Spleen (tissue), 11 donors: ENCODE data around the gene LRRC47. TPM values are rescaled to one million over a fixed set of nuclear protein-coding genes. Genes with fewer than 3 reads are reported as not detected.
A peak's percentile ranks its signal among the peaks of the same experiment; 100 is the strongest.

Experiments
- DNase-seq: peaks from one replicate; pipeline ENCODE4 v3.0.0-alpha.2; 2020
- H3K27ac ChIP-seq, 8 donors: fragments of 200-600 bp; sonication (generic) in 7 of 8; 1 replicate in 4 of 8; 2 replicates in 4 of 8; pipeline versions ENCODE4 v1.5.0 to v1.8.0; 2016 to 2021; ENCODE audit warnings: inconsistent platforms in 4 of 8, mild to moderate bottlenecking in 4 of 8, moderate library complexity in 1 of 8
- H3K27me3 ChIP-seq, 7 donors: fragments of 200-600 bp; sonication (generic) in 6 of 7; replicated peaks in 1 of 7; 1 replicate in 4 of 7; 2 replicates in 3 of 7; pipeline versions ENCODE4 v1.5.0 to v1.8.0; 2016 to 2021; ENCODE audit warnings: inconsistent platforms in 3 of 7, mild to moderate bottlenecking in 1 of 7
- H3K36me3 ChIP-seq, 6 donors: fragments of 200-600 bp; sonication (generic) in 5 of 6; 1 replicate in 4 of 6; 2 replicates in 2 of 6; pipeline versions ENCODE4 v1.5.0 to v1.8.0; 2016 to 2021; ENCODE audit warnings: inconsistent platforms in 2 of 6
- H3K4me1 ChIP-seq, 6 donors: fragments of 200-600 bp; sonication (generic) in 5 of 6; 1 replicate in 3 of 6; 2 replicates in 3 of 6; pipeline versions ENCODE4 v1.5.0 to v1.8.0; 2016 to 2021; ENCODE audit warnings: inconsistent platforms in 3 of 6
- H3K4me3 ChIP-seq, 8 donors: fragments of 200-600 bp; sonication (generic) in 7 of 8; 1 replicate in 4 of 8; 2 replicates in 4 of 8; pipeline versions ENCODE4 v1.5.0 to v1.8.0; 2016 to 2021; ENCODE audit warnings: inconsistent platforms in 4 of 8, mild to moderate bottlenecking in 4 of 8, moderate library complexity in 2 of 8
- H3K9me3 ChIP-seq, 8 donors: fragments of 200-600 bp; sonication (generic) in 7 of 8; 1 replicate in 4 of 8; 2 replicates in 4 of 8; pipeline versions ENCODE4 v1.5.0 to v1.8.0; 2016 to 2021; ENCODE audit warnings: inconsistent platforms in 4 of 8
- CTCF ChIP-seq, 11 experiments: fragments of 200-600 bp in 7 of 11; fragments of 450-650 bp in 4 of 11; sonication (generic) in 4 of 11; IDR thresholded peaks in 8 of 11; conservative IDR thresholded peaks in 3 of 11; 1 replicate in 7 of 11; 2 replicates in 4 of 11; pipeline versions ENCODE4 v1.4.0 to v1.8.0; 2016 to 2021; ENCODE audit warnings: antibody characterized with exemption in 11 of 11, inconsistent platforms in 4 of 11, mild to moderate bottlenecking in 1 of 11
- POLR2A ChIP-seq, 3 donors: fragments of 450-650 bp; IDR thresholded peaks; one replicate each; pipeline ENCODE4 v1.5.1; 2017; ENCODE audit warnings: antibody characterized with exemption in 3 of 3, mild to moderate bottlenecking in 1 of 3
- POLR2AphosphoS5 ChIP-seq, 3 donors: sonication (generic); formaldehyde crosslinking; IDR thresholded peaks; one replicate each; pipeline ENCODE4 v1.5.1; 2017; ENCODE audit warnings: antibody characterized with exemption in 3 of 3
- WGBS, 5 donors: extraction: QIAGEN DNeasy Blood & Tissue Kit in 3 of 5; methylation state at CpG; one replicate each; pipeline versions ENCODE4 v1.1.5 to v1.1.7; 2013 to 2018; 5-methylcytosine and 5-hydroxymethylcytosine counted together
- intact Hi-C: fragments of 100-400 bp; cut with DNase I; formaldehyde crosslinking; loops from one replicate; pipeline ENCODE4 v1.15.0; 2023; ENCODE audit warnings: low total_unique reads
- polyA plus RNA-seq, 3 donors: library from polyadenylated mRNA; stranded (reverse); fragments of 200-250 nt; gene quantifications; one replicate each; pipeline ENCODE4 v1.2.1, GENCODE V29; 2013
- total RNA-seq, 7 donors: library from RNA; depleted of rRNA in 3 of 7; stranded (reverse); fragments of >200 nt in 3 of 7; fragmentation: NEBNext Ultra II Directional in 4 of 7; extraction: Animal tissue kit (Norgen Biotek cat#: 25700) in 4 of 7; gene quantifications; one replicate each; pipeline versions ENCODE4 v1.1.0 to v1.2.1, GENCODE V29; 2016 to 2021
- donor health status: healthy with polysubstance abuse.
- donor health status: DM: no; HTN: no; CAD: no; lungs with moderate emphysema.
- donor health status: DM: no; HTN: no; CAD: no.
- donor health status: Bipolar disorder and iron deficiency.
- donor health status: healthy.
- donor health status: DM: no; HTN: no; CAD: no.
- donor health status: DM: yes; HTN: yes; CAD: no.

The LRRC47 gene
- total and polyA plus RNA-seq, 10 donors = 12.5 to 39.0 (median 26.7) TPM

- H3K9me3 ChIP-seq = no peaks in the 10 kb centered on the region
- H3K27ac ChIP-seq = no peak overlapping the region
- 69 to 88% (median 83%) methylated on average over 8 to 14 of the region's 14 CpGs for WGBS, 5 donors
- H3K36me3 ChIP-seq = peaks cover 6 to 61% (median 51%) of the 10 kb centered on the region in 6 donors
- no peak overlapping the region for H3K4me3 ChIP-seq
- peak; percentile 56 for DNase-seq
- H3K4me1 ChIP-seq = peaks cover 9 to 27% (median 23%) of the 10 kb centered on the region in 6 donors
- TF ChIP-seq CTCF (IDR thresholded peaks at IDR 0.05 in 8 of 11, conservative IDR thresholded peaks at IDR 0.05 in 3 of 11) (no peak), POLR2A (IDR thresholded peaks at IDR 0.05) (no peak)
- H3K27me3 ChIP-seq = no peaks in the 10 kb centered on the region
- intact Hi-C loops = no loop called here
These were observed 17.6 kb downstream of the LRRC47 start for GRCh38 chr1:3778590-3779264.

GRCh38 chr1:3777647-3778589 is 18.4 kb downstream of the LRRC47 start:
- Histone ChIP-seq H3K36me3 (peaks cover 6 to 53% (median 43%) of the 10 kb centered on the region in 6 donors), H3K4me3 (no peak overlapping the region), H3K27me3 (peaks cover 0 to 6% (median 0%) of the 10 kb centered on the region in 7 donors), H3K4me1 (peaks cover 16 to 35% (median 30%) of the 10 kb centered on the region in 6 donors), H3K9me3 (no peaks in the 10 kb centered on the region), H3K27ac (no peak overlapping the region)
- 81 to 96% (median 88%) methylated on average over 9 to 20 of the region's 20 CpGs for WGBS, 5 donors
- TF ChIP-seq CTCF (IDR thresholded peaks at IDR 0.05 in 8 of 11, conservative IDR thresholded peaks at IDR 0.05 in 3 of 11) (no peak), POLR2A (IDR thresholded peaks at IDR 0.05) (no peak), POLR2AphosphoS5 (IDR thresholded peaks at IDR 0.05) (peak in 1 of 3 donors; percentile 30)
- intact Hi-C loops = no loop called here
- DNase-seq = peak; percentile 74

DNA sequence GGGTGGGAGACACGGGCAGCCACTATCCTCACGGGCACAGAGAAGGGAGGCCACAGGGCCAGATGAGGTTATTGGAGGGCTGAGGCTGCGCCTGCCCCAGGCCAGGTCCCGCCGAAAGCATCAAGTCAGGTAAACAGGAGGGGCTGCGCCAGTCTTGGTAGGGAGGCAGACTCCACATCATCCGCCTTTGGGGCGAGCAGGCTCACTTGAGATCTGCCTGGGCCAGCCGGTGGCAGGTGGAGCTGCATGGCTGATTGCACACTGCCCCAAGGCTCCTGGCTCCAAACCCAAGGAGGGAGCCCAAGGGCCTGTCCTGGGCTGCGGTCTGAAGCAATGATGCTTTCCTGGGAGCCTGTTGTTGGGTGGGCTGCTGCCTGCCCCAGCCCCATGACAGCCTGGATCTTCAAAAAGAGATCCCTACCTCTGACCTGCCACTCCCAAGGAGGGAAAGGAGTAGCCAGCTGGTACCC is 19.2 kb downstream of the LRRC47 start:
- intact Hi-C loops = no loop called here
- H3K4me3 ChIP-seq = no peak overlapping the region
- DNase-seq = no peak
- peaks cover 0 to 14% (median 0%) of the 10 kb centered on the region in 7 donors for H3K27me3 ChIP-seq
- peaks cover 17 to 42% (median 35%) of the 10 kb centered on the region in 6 donors for H3K4me1 ChIP-seq
- no peak for TF ChIP-seq CTCF (IDR thresholded peaks at IDR 0.05 in 8 of 11, conservative IDR thresholded peaks at IDR 0.05 in 3 of 11)
- TF ChIP-seq POLR2A (IDR thresholded peaks at IDR 0.05) = no peak
- TF ChIP-seq POLR2AphosphoS5 (IDR thresholded peaks at IDR 0.05) = no peak
- 76 to 95% (median 81%) methylated on average over 5 to 10 of the region's 10 CpGs for WGBS, 5 donors
- peaks cover 3 to 45% (median 36%) of the 10 kb centered on the region in 6 donors for H3K36me3 ChIP-seq
- H3K27ac ChIP-seq = no peak overlapping the region
- no peaks in the 10 kb centered on the region for H3K9me3 ChIP-seq
